AG10803 (cell line): ENCODE results near the gene TFE3.
"Not testable (repeated sequence)": the region's sequence is repeated elsewhere in the genome, so short reads cannot be mapped to it uniquely, and the experiment has no call there.

Source experiments
- DNase-seq: peaks from one replicate; pipeline ENCODE4 v3.0.0; 2010; ENCODE audit warnings: low read depth
- H3K4me3 ChIP-seq: 2 replicates; pipeline ENCODE4 v1.5.1; 2011; ENCODE audit warnings: mild to moderate bottlenecking, low read length, control low read depth
- CTCF ChIP-seq: conservative IDR thresholded peaks from 2 replicates; pipeline ENCODE4 v1.5.1; 2011; ENCODE audit warnings: mild to moderate bottlenecking, low read length, control low read depth, inconsistent platforms

TFE3 gene

GRCh38 chrX:48983896-48984295 is 59.3 kb downstream of the TFE3 start:
- H3K4me3 ChIP-seq, result no peak overlapping the region
- no peak for TF ChIP-seq CTCF
- DNase-seq, result peak; percentile 4

GRCh38 chrX:48983081-48983480 is 60.1 kb downstream of the TFE3 start:
- DNase-seq, result no peak
- TF ChIP-seq CTCF, result no peak
- H3K4me3 ChIP-seq, result no peak overlapping the region

- H3K4me3 ChIP-seq, result no peak overlapping the region
- no peak for TF ChIP-seq CTCF
- no peak for DNase-seq
These were observed 62.0 kb downstream of the TFE3 start for GRCh38 chrX:48981178-48981577.

- not testable (repeated sequence) for DNase-seq, H3K4me3 ChIP-seq
These were observed 62.8 kb downstream of the TFE3 start for GRCh38 chrX:48980341-48980740.
